HG02938 (cell line): ENCODE measurements around the gene CTXN1.

ENCODE experiments used
- ATAC-seq: cut with Tn5 transposase; IDR thresholded peaks from one replicate; pipeline ENCODE4 v1.9.1; 2021; ENCODE audit warnings: mild to moderate bottlenecking, moderate library complexity; ENCODE audit not compliant: unreplicated experiment

CTXN1 gene

GRCh38 chr19:7915250-7916102 is 10.5 kb downstream of the CTXN1 start:
- ATAC-seq = no peak

- no peak for ATAC-seq
Measured at GRCh38 chr19:7914598-7915045, 11.3 kb downstream of the CTXN1 start, which contains the start of gene TGFBR3L. Gene TGFBR3L (plus strand): TSS chr19:7914830.

GRCh38 chr19:7914099-7914498 is 11.8 kb downstream of the CTXN1 start:
- no peak for ATAC-seq

GRCh38 chr19:7913652-7914051 is 12.3 kb downstream of the CTXN1 start:
- no peak for ATAC-seq

GRCh38 chr19:7912697-7913564 is 13.0 kb downstream of the CTXN1 start:
- no peak for ATAC-seq

- ATAC-seq = no peak
Measured at GRCh38 chr19:7912144-7912696, 13.7 kb downstream of the CTXN1 start.

- ATAC-seq = no peak
Measured at GRCh38 chr19:7911508-7912143, 14.3 kb downstream of the CTXN1 start.

- ATAC-seq = no peak
Measured at GRCh38 chr19:7910321-7911161, 15.4 kb downstream of the CTXN1 start.

GRCh38 chr19:7909471-7910067 is 16.4 kb downstream of the CTXN1 start:
- ATAC-seq = no peak

- ATAC-seq = no peak
Measured at GRCh38 chr19:7908742-7909461, 17.0 kb downstream of the CTXN1 start.

- ATAC-seq = no peak
Measured at GRCh38 chr19:7908078-7908699, 17.7 kb downstream of the CTXN1 start.

- ATAC-seq = no peak
Measured at GRCh38 chr19:7907544-7907943, 18.4 kb downstream of the CTXN1 start.

- ATAC-seq = no peak
Measured at GRCh38 chr19:7907122-7907521, 18.8 kb downstream of the CTXN1 start.

- ATAC-seq = no peak
Measured at GRCh38 chr19:7905859-7906258, 20.1 kb downstream of the CTXN1 start.

GRCh38 chr19:7905268-7905667 is 20.7 kb downstream of the CTXN1 start:
- ATAC-seq = no peak

- peak; percentile 30 for ATAC-seq
Measured at GRCh38 chr19:7904074-7905020, 21.6 kb downstream of the CTXN1 start.
